HG03520 (cell line): Measurements from ENCODE around the gene GLIS2.

Experiments used
- ATAC-seq: cut with Tn5 transposase; IDR thresholded peaks from one replicate; pipeline ENCODE4 v1.9.1; 2021; ENCODE audit warnings: mild to moderate bottlenecking, moderate library complexity; ENCODE audit not compliant: unreplicated experiment

The GLIS2 gene

GRCh38 chr16:4367393-4367856 is 51.6 kb downstream of the GLIS2 start:
- ATAC-seq: no peak

GRCh38 chr16:4369007-4369733 is 53.3 kb downstream of the GLIS2 start:
- ATAC-seq: no peak

- ATAC-seq: no peak
Observed at GRCh38 chr16:4370151-4370550, 54.3 kb downstream of the GLIS2 start.

GRCh38 chr16:4370570-4371356 is 54.9 kb downstream of the GLIS2 start:
- no peak for ATAC-seq

GRCh38 chr16:4371357-4372000 is 55.6 kb downstream of the GLIS2 start, which contains the start of gene VASN:
Gene VASN (plus strand): TSS chr16:4371848. CDS start chr16:4380878, 9,030 bp downstream.
- peak; percentile 52 for ATAC-seq

GRCh38 chr16:4372001-4372577 is 56.2 kb downstream of the GLIS2 start:
- no peak for ATAC-seq

- ATAC-seq: no peak
Observed at GRCh38 chr16:4372578-4373355, 56.9 kb downstream of the GLIS2 start.

GRCh38 chr16:4373356-4373908 is 57.6 kb downstream of the GLIS2 start:
- no peak for ATAC-seq

GRCh38 chr16:4373909-4374742 is 58.3 kb downstream of the GLIS2 start:
- no peak for ATAC-seq

GRCh38 chr16:4375717-4376116 is 59.9 kb downstream of the GLIS2 start:
- ATAC-seq: no peak

- no peak for ATAC-seq
Observed at GRCh38 chr16:4376126-4376892, 60.4 kb downstream of the GLIS2 start.

- no peak for ATAC-seq
Observed at GRCh38 chr16:4376893-4377572, 61.2 kb downstream of the GLIS2 start.

- no peak for ATAC-seq
Observed at GRCh38 chr16:4377573-4378154, 61.8 kb downstream of the GLIS2 start.

- no peak for ATAC-seq
Observed at GRCh38 chr16:4378161-4378666, 62.3 kb downstream of the GLIS2 start.

GRCh38 chr16:4378999-4379690 is 63.3 kb downstream of the GLIS2 start:
- ATAC-seq: no peak

GRCh38 chr16:4380119-4381063 is 64.5 kb downstream of the GLIS2 start:
- ATAC-seq: no peak
